Ascending aorta (tissue), 2 donors: Measurements from ENCODE around the gene HIBADH. TPM values are rescaled to one million over a fixed set of nuclear protein-coding genes. Genes with fewer than 3 reads are reported as not detected.

Source experiments
- DNase-seq, 2 donors: peaks; one replicate each; pipeline ENCODE4 v3.0.0-alpha.2; 2019; ENCODE audit warnings: low spot score in 2 of 2
- H3K27ac ChIP-seq, 2 donors: fragments of 200-600 bp; sonication (generic); one replicate each; pipeline ENCODE4 v1.5.1; 2016 to 2017; ENCODE audit warnings: mild to moderate bottlenecking in 1 of 2
- H3K27me3 ChIP-seq: fragments of 200-600 bp; sonication (generic); one replicate; pipeline ENCODE4 v1.5.1; 2017
- H3K36me3 ChIP-seq, 2 donors: fragments of 200-600 bp; sonication (generic); one replicate each; pipeline ENCODE4 v1.5.1; 2016
- H3K4me1 ChIP-seq, 2 donors: fragments of 200-600 bp; sonication (generic); one replicate each; pipeline ENCODE4 v1.5.1; 2016 to 2017; ENCODE audit warnings: mild to moderate bottlenecking in 1 of 2
- H3K4me3 ChIP-seq, 2 donors: fragments of 200-600 bp; sonication (generic); one replicate each; pipeline ENCODE4 v1.5.1; 2016 to 2017; ENCODE audit warnings: mild to moderate bottlenecking in 1 of 2
- H3K9me3 ChIP-seq, 2 donors: fragments of 200-600 bp; sonication (generic); one replicate each; pipeline ENCODE4 v1.5.1; 2016
- CTCF ChIP-seq, 3 experiments: fragments of 200-600 bp in 2 of 3; fragments of 450-650 bp in 1 of 3; sonication (generic) in 2 of 3; IDR thresholded peaks; one replicate each; pipeline ENCODE4 v1.5.1; 2016 to 2019; ENCODE audit warnings: antibody characterized with exemption in 3 of 3, mild to moderate bottlenecking in 1 of 3, moderate library complexity in 1 of 3
- intact Hi-C: fragments of 100-400 bp; cut with DNase I; formaldehyde crosslinking; loops from one replicate; pipeline ENCODE4 v1.15.1; 2023
- total RNA-seq: library from RNA; depleted of rRNA; stranded (reverse); fragments of >200 nt; gene quantifications from one replicate; pipeline ENCODE4 v1.1.0, GENCODE V29; 2016

Gene HIBADH
- total RNA-seq, 1 donor from 2014 or later = 10.6 TPM

- TF ChIP-seq CTCF (IDR thresholded peaks at IDR 0.05) = no peak
- H3K4me3 ChIP-seq = no peak overlapping the region
- no peaks in the 10 kb centered on the region for H3K4me1 ChIP-seq
- no peaks in the 10 kb centered on the region for H3K27me3 ChIP-seq
- no peak overlapping the region for H3K27ac ChIP-seq
- DNase-seq = no peak
- H3K9me3 ChIP-seq = no peaks in the 10 kb centered on the region
- peaks cover 17 to 44% of the 10 kb centered on the region in 2 donors for H3K36me3 ChIP-seq
- intact Hi-C loops = no loop called here
Observed at GRCh38 chr7:27526611-27527347, 135.9 kb downstream of the HIBADH start.

- Histone ChIP-seq H3K4me1 (no peaks in the 10 kb centered on the region), H3K36me3 (peaks cover 17 to 40% of the 10 kb centered on the region in 2 donors), H3K27me3 (no peaks in the 10 kb centered on the region), H3K4me3 (no peak overlapping the region), H3K9me3 (no peaks in the 10 kb centered on the region), H3K27ac (no peak overlapping the region)
- intact Hi-C loops = no loop called here
- DNase-seq = no peak
- TF ChIP-seq CTCF (IDR thresholded peaks at IDR 0.05) = no peak
Observed at GRCh38 chr7:27526131-27526530, 136.6 kb downstream of the HIBADH start.

- Histone ChIP-seq H3K36me3 (peaks cover 14 to 17% of the 10 kb centered on the region in 2 donors), H3K4me1 (no peaks in the 10 kb centered on the region), H3K27me3 (no peaks in the 10 kb centered on the region), H3K9me3 (no peaks in the 10 kb centered on the region), H3K4me3 (no peak overlapping the region), H3K27ac (no peak overlapping the region)
- DNase-seq = no peak
- no peak for TF ChIP-seq CTCF (IDR thresholded peaks at IDR 0.05)
- intact Hi-C loops = no loop called here
Observed at GRCh38 chr7:27523321-27523720, 139.4 kb downstream of the HIBADH start.

GRCh38 chr7:27522566-27522965, 140.1 kb downstream of the HIBADH start:
- intact Hi-C loops = no loop called here
- Histone ChIP-seq H3K27me3 (no peaks in the 10 kb centered on the region), H3K27ac (no peak overlapping the region), H3K9me3 (no peaks in the 10 kb centered on the region), H3K36me3 (peaks cover 14 to 17% of the 10 kb centered on the region in 2 donors), H3K4me3 (no peak overlapping the region), H3K4me1 (no peaks in the 10 kb centered on the region)
- TF ChIP-seq CTCF (IDR thresholded peaks at IDR 0.05) = no peak
- DNase-seq = no peak

- Histone ChIP-seq H3K36me3 (peaks cover 13% of the 10 kb centered on the region in 2 donors), H3K4me3 (no peak overlapping the region), H3K27me3 (no peaks in the 10 kb centered on the region), H3K27ac (no peak overlapping the region), H3K4me1 (no peaks in the 10 kb centered on the region), H3K9me3 (no peaks in the 10 kb centered on the region)
- TF ChIP-seq CTCF (IDR thresholded peaks at IDR 0.05) = no peak
- no peak for DNase-seq
- intact Hi-C loops = no loop called here
Observed at GRCh38 chr7:27520815-27521790, 141.6 kb downstream of the HIBADH start.
